C4-2B (cell line): Measurements from ENCODE around the gene CNTN4.

ENCODE experiments used
- H3K27ac ChIP-seq: fragments of 450-650 bp; 2 replicates; pipeline ENCODE4 v1.5.1; 2017
- CTCF ChIP-seq: fragments of 450-650 bp; conservative IDR thresholded peaks from 2 replicates; pipeline ENCODE4 v1.5.1; 2017; ENCODE audit warnings: mild to moderate bottlenecking
- ZFX ChIP-seq: fragments of 450-650 bp; IDR thresholded peaks from 2 replicates; pipeline ENCODE4 v1.6.1; 2017

The CNTN4 gene

GRCh38 chr3:2888592-2888991 is 789.9 kb downstream of the CNTN4 start:
- TF ChIP-seq CTCF (no peak), ZFX (no peak)
- no peak overlapping the region for H3K27ac ChIP-seq

- TF ChIP-seq ZFX, result no peak
- no peak for TF ChIP-seq CTCF
- H3K27ac ChIP-seq, result no peak overlapping the region
Measured at GRCh38 chr3:2889736-2890135, 791.1 kb downstream of the CNTN4 start.

DNA sequence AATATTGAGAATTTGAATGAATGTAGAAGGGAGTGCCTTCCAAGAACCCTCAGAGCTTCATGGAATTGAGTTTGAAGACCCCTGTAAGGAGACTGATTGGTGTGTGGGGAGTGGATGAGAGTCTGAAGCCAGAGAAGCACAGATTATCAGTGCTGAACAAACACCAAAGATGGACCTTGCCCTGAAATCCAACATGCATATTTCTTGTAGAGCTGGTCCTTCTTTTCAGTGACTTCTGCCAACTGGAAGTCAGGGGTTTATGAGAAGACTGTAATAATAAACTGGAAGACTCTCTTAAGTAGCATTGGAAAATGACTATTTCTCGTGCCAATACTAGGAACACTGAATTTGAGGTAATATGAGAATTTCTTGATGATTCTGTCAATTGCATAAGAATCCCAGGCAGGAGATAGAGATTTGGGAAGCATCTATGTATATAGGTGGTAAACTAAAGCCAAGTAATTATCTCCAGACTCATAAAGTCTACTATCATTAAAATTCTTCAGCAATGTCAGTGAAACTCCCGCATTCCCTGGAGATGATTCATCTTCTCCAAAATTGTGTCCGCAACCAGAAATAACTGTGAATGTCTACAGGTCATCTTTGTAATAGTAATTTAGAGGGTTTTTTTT is 797.8 kb downstream of the CNTN4 start:
- H3K27ac ChIP-seq, result no peak overlapping the region
- TF ChIP-seq CTCF (no peak), ZFX (no peak)

GRCh38 chr3:2897821-2898220 is 799.2 kb downstream of the CNTN4 start:
- no peak overlapping the region for H3K27ac ChIP-seq
- no peak for TF ChIP-seq CTCF
- no peak for TF ChIP-seq ZFX

DNA sequence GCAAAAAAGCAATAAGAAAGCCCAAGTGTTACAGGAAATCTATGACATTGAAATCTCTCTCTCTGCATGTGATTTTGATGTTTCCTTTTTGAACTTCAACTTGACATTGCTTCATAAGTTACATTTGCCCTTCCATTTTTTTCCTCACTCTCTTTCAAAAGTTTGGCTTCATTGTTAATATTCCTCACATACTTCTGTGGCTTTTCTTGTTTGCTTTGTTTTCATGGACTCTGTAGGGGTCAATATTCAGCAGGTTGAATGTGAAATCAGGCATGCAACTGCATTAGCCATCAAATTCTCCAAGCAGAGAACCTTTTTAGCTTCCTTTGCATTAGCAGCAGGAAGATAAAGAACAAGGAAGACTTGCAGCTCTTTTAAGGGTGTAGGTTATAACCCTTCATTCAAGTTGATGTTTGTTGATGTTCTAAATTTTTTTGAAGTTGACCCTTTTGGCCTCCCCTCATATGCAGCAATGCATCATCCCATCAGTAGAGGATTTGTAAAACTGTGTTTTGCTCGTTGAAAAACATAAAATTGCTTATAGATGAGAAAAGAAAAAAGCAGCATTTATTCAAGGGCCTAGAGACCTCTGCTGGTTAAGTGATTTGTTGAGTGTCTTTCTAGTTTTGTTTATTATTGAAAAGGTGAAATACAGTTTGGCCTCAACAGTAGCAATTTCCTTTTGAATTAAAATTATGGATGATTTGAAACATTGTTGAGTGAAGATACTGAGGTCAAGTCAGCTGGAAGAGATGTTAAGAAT is 800.1 kb downstream of the CNTN4 start:
- H3K27ac ChIP-seq, result no peak overlapping the region
- TF ChIP-seq CTCF, result no peak
- no peak for TF ChIP-seq ZFX

GRCh38 chr3:2904054-2904453 is 805.4 kb downstream of the CNTN4 start:
- TF ChIP-seq CTCF (no peak), ZFX (no peak)
- H3K27ac ChIP-seq, result no peak overlapping the region

DNA sequence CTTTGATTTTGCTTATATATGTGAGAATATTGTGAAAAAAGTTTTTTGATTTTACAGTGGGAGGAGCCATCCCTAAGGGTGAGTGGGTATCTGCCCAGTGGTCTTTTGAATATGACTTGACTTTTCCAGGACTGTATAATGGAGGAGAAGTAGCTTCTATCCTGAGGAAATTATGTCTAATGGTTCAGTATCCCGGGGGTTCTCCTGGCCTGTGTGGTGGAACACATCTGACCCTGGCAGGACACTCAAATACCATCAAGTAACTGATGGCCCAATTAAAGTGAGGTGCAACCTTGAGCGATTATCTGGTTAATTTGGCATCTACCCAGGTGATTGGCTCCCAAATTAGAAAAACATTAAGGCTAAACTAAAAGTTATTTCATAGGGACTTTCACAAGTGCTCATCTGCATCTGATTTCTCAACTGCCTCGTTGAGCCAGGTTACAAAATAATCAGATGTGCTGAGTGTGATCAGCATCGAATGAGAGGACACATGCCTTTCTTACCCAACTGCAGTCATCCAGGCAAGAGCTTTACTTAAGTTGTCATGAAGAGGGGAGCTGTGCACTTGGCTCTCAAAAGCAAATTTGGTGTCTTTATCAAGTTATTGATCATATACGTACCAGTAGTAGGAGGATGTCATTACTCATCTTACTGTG is 810.2 kb downstream of the CNTN4 start:
- TF ChIP-seq ZFX (no peak), CTCF (no peak)
- H3K27ac ChIP-seq, result no peak overlapping the region
